Activated T-helper 1 cell treated with anti-CD3 and anti-CD28 coated beads, Interleukin-12 subunit alpha, Interleukin-12 subunit beta, Interleukin-2, Interleukin-4 antibody, amounts not matched to agents 30 ng/mL and 10 ng/mL and 1 ng/mL, durations not matched to agents 14 hours and 24 hours and 36 hours (primary cell): ENCODE results near the gene DUS1L. TPM values are rescaled to one million over a fixed set of nuclear protein-coding genes. Genes with fewer than 3 reads are reported as not detected.
"Not testable (repeated sequence)": the region's sequence is repeated elsewhere in the genome, so short reads cannot be mapped to it uniquely, and the experiment has no call there.

Source experiments
- DNase-seq: peaks from one replicate; pipeline ENCODE4 v3.0.0; 2021; ENCODE audit warnings: low spot score
- H3K27ac Mint-ChIP-seq: one replicate; pipeline ENCODE4 v1.8.0; 2021; ENCODE audit warnings: mild to moderate bottlenecking, mixed read lengths
- H3K27me3 Mint-ChIP-seq: one replicate; pipeline ENCODE4 v1.8.0; 2022; ENCODE audit warnings: mild to moderate bottlenecking, moderate library complexity, mixed read lengths; ENCODE audit not compliant: insufficient read depth
- H3K36me3 Mint-ChIP-seq: one replicate; pipeline ENCODE4 v1.8.0; 2021; ENCODE audit warnings: low read depth, mixed read lengths
- H3K4me1 Mint-ChIP-seq: one replicate; pipeline ENCODE4 v1.8.0; 2021; ENCODE audit warnings: low read depth, mixed read lengths
- H3K4me3 Mint-ChIP-seq: one replicate; pipeline ENCODE4 v1.8.0; 2021; ENCODE audit warnings: mild to moderate bottlenecking, moderate library complexity, mixed read lengths
- H3K9me3 Mint-ChIP-seq: one replicate; pipeline ENCODE4 v1.8.0; 2021; ENCODE audit warnings: mixed read lengths
- intact Hi-C: fragments of 100-400 bp; cut with micrococcal nuclease; formaldehyde crosslinking; loops from one replicate; pipeline ENCODE4 v1.15.1; 2024
- total RNA-seq: library from RNA; stranded (reverse); gene quantifications from 2 replicates; pipeline ENCODE4 v1.2.3, GENCODE V29; 2022

Gene DUS1L
- total RNA-seq, 1 donor from 2014 or later = 231 TPM

- Mint-ChIP-seq H3K27ac (peak overlapping the region; percentile 41), H3K36me3 (peaks cover 11% of the 10 kb centered on the region), H3K4me3 (peak overlapping the region; percentile 49), H3K4me1 (peaks cover 24% of the 10 kb centered on the region)
- not testable (repeated sequence) for H3K9me3 Mint-ChIP-seq, DNase-seq, H3K27me3 Mint-ChIP-seq
- intact Hi-C loops = loop anchor here (5.0 kb wide), 1 partner anchor 167 kb away; the partner anchor contains the start of gene ARHGDIA
Measured at GRCh38 chr17:82038796-82039409, 26.7 kb downstream of the DUS1L start.

GRCh38 chr17:82037889-82038195 is 27.8 kb downstream of the DUS1L start:
- peaks cover 24% of the 10 kb centered on the region for H3K4me1 Mint-ChIP-seq
- peaks cover 11% of the 10 kb centered on the region for H3K36me3 Mint-ChIP-seq
- intact Hi-C loops = loop anchor here (1.0 to 5.0 kb wide), 5 partner anchors 13 to 380 kb away; partner anchors contain the start of genes ARHGDIA, FASN, GPS1 and HEXD

GRCh38 chr17:82037092-82037888 is 28.3 kb downstream of the DUS1L start, which contains the start of gene DCXR:
Gene DCXR (minus strand): TSS chr17:82037697. CDS start chr17:82037682, 15 bp downstream.
- Mint-ChIP-seq H3K4me3 (peak within 1 kb of the TSS; percentile 85), H3K27ac (peak within 1 kb of the TSS; percentile 93), H3K4me1 (peaks cover 24% of the 10 kb centered on the region), H3K36me3 (peaks cover 11% of the 10 kb centered on the region), H3K9me3 (no peaks in the 10 kb centered on the region), H3K27me3 (peaks cover 2% of the 10 kb centered on the region)
- DNase-seq = peak; percentile 98
- intact Hi-C loops = loop anchor here (1.0 to 5.0 kb wide), 5 partner anchors 14 to 381 kb away; partner anchors contain the start of genes ARHGDIA, FASN, GPS1 and HEXD

More at GRCh38 chr17:82037889-82038195, 27.8 kb downstream of the DUS1L start:
- Mint-ChIP-seq H3K27me3 (peaks cover 2% of the 10 kb centered on the region), H3K27ac (peak overlapping the region; percentile 93), H3K4me3 (peak overlapping the region; percentile 85), H3K9me3 (no peaks in the 10 kb centered on the region)
- no peak for DNase-seq

GRCh38 chr17:82036634-82037091 is 28.9 kb downstream of the DUS1L start:
- H3K27me3 Mint-ChIP-seq = peaks cover 2% of the 10 kb centered on the region
- no peaks in the 10 kb centered on the region for H3K9me3 Mint-ChIP-seq
- H3K27ac Mint-ChIP-seq = peak overlapping the region; percentile 67
- peaks cover 11% of the 10 kb centered on the region for H3K36me3 Mint-ChIP-seq
- intact Hi-C loops = loop anchor here (1.0 to 5.0 kb wide), 5 partner anchors 13 to 382 kb away; partner anchors contain the start of genes ARHGDIA, FASN, GPS1 and HEXD
- DNase-seq = no peak
- peaks cover 24% of the 10 kb centered on the region for H3K4me1 Mint-ChIP-seq
- peak overlapping the region; percentile 77 for H3K4me3 Mint-ChIP-seq

- intact Hi-C loops = loop anchor here (5.0 kb wide), 1 partner anchor 164 kb away; the partner anchor contains the start of gene ARHGDIA
- Mint-ChIP-seq H3K9me3 (no peaks in the 10 kb centered on the region), H3K27me3 (peaks cover 2% of the 10 kb centered on the region)
Measured at GRCh38 chr17:82035956-82036633, 29.5 kb downstream of the DUS1L start.

GRCh38 chr17:82035488-82035887 is 30.1 kb downstream of the DUS1L start:
- peak overlapping the region; percentile 77 for H3K4me3 Mint-ChIP-seq
- H3K4me1 Mint-ChIP-seq = peaks cover 24% of the 10 kb centered on the region
- intact Hi-C loops = loop anchor here (5.0 kb wide), 1 partner anchor 163 kb away; the partner anchor contains the start of gene ARHGDIA
- DNase-seq = no peak
- peaks cover 2% of the 10 kb centered on the region for H3K27me3 Mint-ChIP-seq
- H3K36me3 Mint-ChIP-seq = peaks cover 11% of the 10 kb centered on the region
- H3K27ac Mint-ChIP-seq = peak overlapping the region; percentile 2
- no peaks in the 10 kb centered on the region for H3K9me3 Mint-ChIP-seq

More at GRCh38 chr17:82035956-82036633, 29.5 kb downstream of the DUS1L start:
- Mint-ChIP-seq H3K4me1 (peaks cover 24% of the 10 kb centered on the region), H3K4me3 (peak overlapping the region; percentile 77), H3K27ac (no peak overlapping the region), H3K36me3 (peaks cover 11% of the 10 kb centered on the region)
- DNase-seq = no peak

- no peak for DNase-seq
- H3K36me3 Mint-ChIP-seq = peaks cover 13% of the 10 kb centered on the region
- no peak overlapping the region for H3K27ac Mint-ChIP-seq
- no peaks in the 10 kb centered on the region for H3K27me3 Mint-ChIP-seq
- H3K4me1 Mint-ChIP-seq = peaks cover 24% of the 10 kb centered on the region
- intact Hi-C loops = loop anchor here (5.0 kb wide), 1 partner anchor 162 kb away; the partner anchor contains the start of gene ARHGDIA
- H3K4me3 Mint-ChIP-seq = peak overlapping the region; percentile 77
- no peaks in the 10 kb centered on the region for H3K9me3 Mint-ChIP-seq
Measured at GRCh38 chr17:82034371-82035011, 31.1 kb downstream of the DUS1L start.

GRCh38 chr17:82033359-82034085 is 32.1 kb downstream of the DUS1L start:
- Mint-ChIP-seq H3K4me1 (peaks cover 17% of the 10 kb centered on the region), H3K36me3 (peaks cover 13% of the 10 kb centered on the region), H3K27me3 (no peaks in the 10 kb centered on the region), H3K4me3 (peak overlapping the region; percentile 66), H3K9me3 (no peaks in the 10 kb centered on the region), H3K27ac (no peak overlapping the region)
- intact Hi-C loops = no loop called here
- no peak for DNase-seq

- Mint-ChIP-seq H3K9me3 (no peaks in the 10 kb centered on the region), H3K4me3 (peak overlapping the region; percentile 66), H3K36me3 (peaks cover 13% of the 10 kb centered on the region), H3K27ac (no peak overlapping the region), H3K4me1 (peaks cover 10% of the 10 kb centered on the region), H3K27me3 (no peaks in the 10 kb centered on the region)
- peak; percentile 38 for DNase-seq
- intact Hi-C loops = loop anchor here (1.0 to 2.0 kb wide), 2 partner anchors 9 to 55 kb away; partner anchors contain the start of genes ASPSCR1 and LRRC45
Measured at GRCh38 chr17:82031885-82032627, 33.5 kb downstream of the DUS1L start.

- Mint-ChIP-seq H3K9me3 (no peaks in the 10 kb centered on the region), H3K36me3 (peaks cover 13% of the 10 kb centered on the region), H3K27ac (peak within 1 kb of the TSS; percentile 84), H3K27me3 (no peaks in the 10 kb centered on the region), H3K4me1 (peaks cover 10% of the 10 kb centered on the region), H3K4me3 (peak within 1 kb of the TSS; percentile 87)
- DNase-seq = no peak
- intact Hi-C loops = loop anchor here (1.0 to 2.0 kb wide), 2 partner anchors 8 to 55 kb away; partner anchors contain the start of genes ASPSCR1 and LRRC45
Measured at GRCh38 chr17:82031303-82031884, 34.2 kb downstream of the DUS1L start, which contains the start of gene RAC3. Gene RAC3 (plus strand): TSS chr17:82031678. CDS start chr17:82031762, 84 bp downstream.
